Transverse colon (tissue), 4 donors: Measurements from ENCODE around the gene ZDHHC17. TPM values are rescaled to one million over a fixed set of nuclear protein-coding genes. Genes with fewer than 3 reads are reported as not detected.

Experiments
- DNase-seq: peaks from one replicate; pipeline ENCODE4 v3.0.0-alpha.2; 2019
- H3K27ac ChIP-seq, 4 donors: fragments of 200-600 bp; sonication (generic); 2 replicates each; pipeline ENCODE4 v1.5.1; 2016 to 2018; ENCODE audit warnings: inconsistent platforms in 4 of 4
- H3K27me3 ChIP-seq: fragments of 200-600 bp; sonication (generic); 2 replicates; pipeline ENCODE4 v1.5.1; 2017; ENCODE audit warnings: inconsistent platforms
- H3K36me3 ChIP-seq, 4 donors: fragments of 200-600 bp; sonication (generic); 2 replicates each; pipeline ENCODE4 v1.5.1; 2017 to 2019; ENCODE audit warnings: inconsistent platforms in 4 of 4
- H3K4me1 ChIP-seq, 4 donors: fragments of 200-600 bp; sonication (generic); 2 replicates each; pipeline ENCODE4 v1.5.1; 2017 to 2020; ENCODE audit warnings: inconsistent platforms in 4 of 4
- H3K4me3 ChIP-seq, 4 donors: fragments of 200-600 bp; sonication (generic); 1 replicate in 1 of 4; 2 replicates in 3 of 4; pipeline versions ENCODE4 v1.5.1 to v1.6.1; 2017 to 2019; ENCODE audit warnings: inconsistent platforms in 4 of 4
- H3K9me3 ChIP-seq, 2 donors: fragments of 200-600 bp; sonication (generic); 2 replicates each; pipeline ENCODE4 v1.5.1; 2017 to 2019; ENCODE audit warnings: inconsistent platforms in 2 of 2
- CTCF ChIP-seq, 5 experiments: fragments of 200-600 bp in 3 of 5; fragments of 450-650 bp in 2 of 5; sonication (generic) in 3 of 5; IDR thresholded peaks; 1 replicate in 2 of 5; 2 replicates in 3 of 5; pipeline ENCODE4 v1.5.1; 2016 to 2017; ENCODE audit warnings: antibody characterized with exemption in 5 of 5, inconsistent platforms in 3 of 5, mild to moderate bottlenecking in 2 of 5, moderate library complexity in 1 of 5
- EP300 ChIP-seq: sonication (generic); formaldehyde crosslinking; IDR thresholded peaks from one replicate; pipeline ENCODE4 v1.6.1; 2017; ENCODE audit warnings: antibody characterized with exemption, low read depth
- POLR2A ChIP-seq: fragments of 450-650 bp; IDR thresholded peaks from one replicate; pipeline ENCODE4 v1.6.1; 2016; ENCODE audit warnings: antibody characterized with exemption, mild to moderate bottlenecking, moderate library complexity
- POLR2AphosphoS5 ChIP-seq, 3 donors: sonication (generic); formaldehyde crosslinking; IDR thresholded peaks; one replicate each; pipeline ENCODE4 v1.6.1; 2016; ENCODE audit warnings: antibody characterized with exemption in 3 of 3
- WGBS, 2 donors: methylation state at CpG; one replicate each; pipeline ENCODE4 v1.1.5; 2018; ENCODE audit warnings: low coverage in 1 of 2; 5-methylcytosine and 5-hydroxymethylcytosine counted together
- in situ Hi-C, 4 donors: fragments of 200-750 bp; cut with MboI; loops; one replicate each; pipeline versions ENCODE4 v1.15.0 to v1.15.1; 2017; ENCODE audit warnings: low sequenced_read_pairs in 3 of 4, low pct_ligation_motif_present in 1 of 4, low pct_unique_long_range_greater_than_20kb in 1 of 4
- intact Hi-C: fragments of 100-400 bp; cut with DNase I; formaldehyde crosslinking; loops from one replicate; pipeline ENCODE4 v1.15.1; 2023; ENCODE audit warnings: low total_unique reads
- total RNA-seq, 4 donors: library from RNA; depleted of rRNA; stranded (reverse); fragments of >200 nt; gene quantifications; one replicate each; pipeline ENCODE4 v1.1.0, GENCODE V29; 2016

Gene ZDHHC17
- total RNA-seq, 4 donors from 2014 or later = 2.6 to 38.7 (median 18.5) TPM

- TF ChIP-seq EP300 = no peak
- H3K9me3 ChIP-seq = no peaks in the 10 kb centered on the region
- H3K4me1 ChIP-seq = no peaks in the 10 kb centered on the region
- no peaks in the 10 kb centered on the region for H3K27me3 ChIP-seq
- in situ Hi-C loops = no loop called here
- H3K27ac ChIP-seq = no peak overlapping the region
- no peaks in the 10 kb centered on the region for H3K36me3 ChIP-seq
- 80 to 95% methylated on average over 1 to 2 of the region's 2 CpGs for WGBS, 2 donors
- DNase-seq = no peak
- intact Hi-C loops = no loop called here
- no peak overlapping the region for H3K4me3 ChIP-seq
These were observed 16.7 kb upstream of the ZDHHC17 start for GRCh38 chr12:76747245-76747644.

DNA sequence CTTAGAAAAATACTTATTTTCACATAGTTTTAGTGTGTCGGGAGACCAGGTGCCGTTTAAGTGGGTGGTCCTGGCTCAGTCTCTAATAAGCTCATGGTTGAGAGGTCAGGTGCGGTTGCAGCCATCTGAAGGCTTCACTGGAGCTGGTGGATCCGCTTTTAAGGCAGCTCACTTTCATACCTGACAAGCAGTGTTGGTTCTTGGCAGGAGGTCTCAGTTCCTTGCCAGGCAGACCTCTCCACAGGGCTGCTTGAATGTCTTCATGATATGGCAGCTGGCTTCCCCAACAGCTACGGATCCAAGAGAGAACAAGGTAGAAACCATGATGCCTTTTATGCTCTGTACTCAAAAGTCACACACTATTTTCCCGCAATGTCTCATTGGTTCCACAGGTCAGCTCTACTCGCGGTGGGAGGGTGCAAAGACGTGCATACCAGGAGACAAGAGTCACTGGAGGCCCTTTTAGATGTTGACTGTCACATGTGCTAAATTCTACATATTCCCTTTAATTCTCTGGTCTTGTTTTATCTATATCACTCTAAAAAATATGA lies 8.0 kb upstream of the ZDHHC17 start:
- in situ Hi-C loops = no loop called here
- 91% methylated on average over 4 to 9 of the region's 9 CpGs for WGBS, 2 donors
- intact Hi-C loops = no loop called here

DNA sequence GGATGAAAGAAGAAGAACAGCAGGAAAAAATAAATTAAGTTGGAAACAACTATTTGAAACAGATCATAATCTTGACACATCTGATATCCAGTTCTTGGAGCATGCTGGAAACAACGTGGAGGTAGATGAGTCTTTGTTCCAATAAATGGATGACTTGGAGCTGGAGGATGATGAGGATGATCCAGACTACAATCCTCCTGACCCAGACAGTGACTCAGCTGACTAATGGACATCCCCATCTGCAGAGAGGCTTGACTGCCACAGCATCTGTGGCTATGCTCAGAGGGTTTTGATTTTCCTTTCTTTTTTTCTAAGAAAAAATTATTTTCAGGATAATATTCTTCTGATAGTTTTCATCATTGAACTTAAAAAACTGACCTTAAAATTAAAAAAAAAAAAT lies 6.2 kb upstream of the ZDHHC17 start:
- Histone ChIP-seq H3K36me3 (no peaks in the 10 kb centered on the region), H3K4me1 (no peaks in the 10 kb centered on the region), H3K4me3 (no peak overlapping the region), H3K27me3 (no peaks in the 10 kb centered on the region), H3K9me3 (no peaks in the 10 kb centered on the region), H3K27ac (no peak overlapping the region)
- DNase-seq = no peak
- TF ChIP-seq POLR2A = no peak
- TF ChIP-seq EP300 = no peak
- no peak for TF ChIP-seq POLR2AphosphoS5 (IDR thresholded peaks at IDR 0.05)
- TF ChIP-seq CTCF (IDR thresholded peaks at IDR 0.05) = no peak
- 17 to 53% methylated on average over 1 of the region's 1 CpG for WGBS, 2 donors
- in situ Hi-C loops (no loop called here), intact Hi-C loops (no loop called here)

More for the DNA sequence above, 8.0 kb upstream of the ZDHHC17 start:
- no peak for DNase-seq
- Histone ChIP-seq H3K27ac (no peak overlapping the region), H3K4me1 (no peaks in the 10 kb centered on the region), H3K36me3 (no peaks in the 10 kb centered on the region), H3K9me3 (no peaks in the 10 kb centered on the region), H3K27me3 (no peaks in the 10 kb centered on the region), H3K4me3 (no peak overlapping the region)
- no peak for TF ChIP-seq EP300
- TF ChIP-seq CTCF (IDR thresholded peaks at IDR 0.05) = no peak
- TF ChIP-seq POLR2A = no peak
- TF ChIP-seq POLR2AphosphoS5 (IDR thresholded peaks at IDR 0.05) = no peak

GRCh38 chr12:76762601-76762980 lies 1.3 kb upstream of the ZDHHC17 start:
- intact Hi-C loops = no loop called here
- no peaks in the 10 kb centered on the region for H3K9me3 ChIP-seq

More at GRCh38 chr12:76762601-76762980, 1.3 kb upstream of the ZDHHC17 start:
- in situ Hi-C loops = no loop called here
- Histone ChIP-seq H3K27ac (peak overlapping the region; percentile 91 to 99 (median 95)), H3K4me1 (peaks cover 6 to 22% (median 11%) of the 10 kb centered on the region in 4 donors), H3K36me3 (no peaks in the 10 kb centered on the region), H3K4me3 (no peak overlapping the region), H3K27me3 (no peaks in the 10 kb centered on the region)
- TF ChIP-seq POLR2AphosphoS5 (IDR thresholded peaks at IDR 0.05) = no peak
- TF ChIP-seq POLR2A = no peak
- no peak for TF ChIP-seq CTCF (IDR thresholded peaks at IDR 0.05)
- no peak for TF ChIP-seq EP300
- 66 to 74% methylated on average over 7 to 8 of the region's 8 CpGs for WGBS, 2 donors
- no peak for DNase-seq
